Measurements from ENCODE around the gene IBA57.
A peak's percentile ranks its signal among the peaks of the same experiment; 100 is the strongest.

IBA57 gene

GRCh38 chr1:228142155-228142691 is 23.4 kb upstream of the IBA57 start:
- H3K9ac ChIP-seq (ENCODE audit: low read length): peak overlapping the region; percentile 98
- H3K23ac ChIP-seq (ENCODE audit: low read length in 2 of 2): no peak overlapping the region
- H3K79me1 ChIP-seq (replicated peaks; ENCODE audit: low read length, poor library complexity, severe bottlenecking): peaks cover 15% of the 10 kb centered on the region
- H3K27ac ChIP-seq (ENCODE audit: low read length, poor library complexity, severe bottlenecking): no peak overlapping the region
- DNase-seq: no peak
- H3K4ac ChIP-seq (ENCODE audit: low read depth in 1 of 2, low read length in 2 of 2): no peak overlapping the region
- WGBS: 98% methylated on average over 15 of the region's 16 CpGs
- no peak overlapping the region for H2BK5ac ChIP-seq (ENCODE audit: low read depth, low read length, poor library complexity, severe bottlenecking)
- no peak overlapping the region for H2BK120ac ChIP-seq (ENCODE audit: low read depth, low read length)
- no peaks in the 10 kb centered on the region for H3K27me3 ChIP-seq (ENCODE audit: control insufficient read depth in 1 of 2, insufficient read depth in 1 of 2, low read length in 2 of 2)
- H3K18ac ChIP-seq (ENCODE audit: low read depth in 1 of 2, low read length in 2 of 2): no peak overlapping the region
- H2BK12ac ChIP-seq (ENCODE audit: low read length in 2 of 2): no peak overlapping the region
- H3K14ac ChIP-seq (ENCODE audit: low read length in 2 of 2): no peak overlapping the region
- no peak overlapping the region for H3K4me2 ChIP-seq (ENCODE audit: low read length, poor library complexity, severe bottlenecking)
- H2AK5ac ChIP-seq (ENCODE audit: low read length, severe bottlenecking): no peak overlapping the region
- peak overlapping the region in 1 of 2 experiments; percentile 99 for H3K4me3 ChIP-seq (ENCODE audit: insufficient read depth in 1 of 2, low read depth in 1 of 2, low read length in 2 of 2)
- H2AFZ ChIP-seq (ENCODE audit: low read depth, low read length): no peak overlapping the region
- peak overlapping the region; percentile 47 for H4K91ac ChIP-seq (ENCODE audit: low read length)
- H3K36me3 ChIP-seq (ENCODE audit: control insufficient read depth in 1 of 2, insufficient read depth in 2 of 2, low read depth in 1 of 2, low read length in 2 of 2): peaks cover 19 to 54% of the 10 kb centered on the region in 2 experiments
- H2BK15ac ChIP-seq (ENCODE audit: low read depth, poor library complexity, severe bottlenecking): no peak overlapping the region
- peak overlapping the region; percentile 33 for H4K8ac ChIP-seq (ENCODE audit: low read length)
- H3K9me3 ChIP-seq (ENCODE audit: control insufficient read depth, low read length): no peaks in the 10 kb centered on the region
- peaks cover 38% of the 10 kb centered on the region for H3K4me1 ChIP-seq (ENCODE audit: control insufficient read depth, insufficient read depth, low read depth, low read length)

GRCh38 chr1:228142701-228143136 is 22.9 kb upstream of the IBA57 start:
- peak overlapping the region; percentile 98 for H3K9ac ChIP-seq (ENCODE audit: low read length)
- no peak overlapping the region for H2BK15ac ChIP-seq (ENCODE audit: low read depth, poor library complexity, severe bottlenecking)
- no peak overlapping the region for H3K4me2 ChIP-seq (ENCODE audit: low read length, poor library complexity, severe bottlenecking)
- peaks cover 24 to 59% of the 10 kb centered on the region in 2 experiments for H3K36me3 ChIP-seq (ENCODE audit: control insufficient read depth in 1 of 2, insufficient read depth in 2 of 2, low read depth in 1 of 2, low read length in 2 of 2)
- H2BK5ac ChIP-seq (ENCODE audit: low read depth, low read length, poor library complexity, severe bottlenecking): no peak overlapping the region
- H3K18ac ChIP-seq (ENCODE audit: low read depth in 1 of 2, low read length in 2 of 2): no peak overlapping the region
- H2BK12ac ChIP-seq (ENCODE audit: low read length in 2 of 2): no peak overlapping the region
- no peak overlapping the region for H3K23ac ChIP-seq (ENCODE audit: low read length in 2 of 2)
- H4K8ac ChIP-seq (ENCODE audit: low read length): no peak overlapping the region
- peaks cover 39% of the 10 kb centered on the region for H3K4me1 ChIP-seq (ENCODE audit: control insufficient read depth, insufficient read depth, low read depth, low read length)
- 96% methylated on average over 11 of the region's 11 CpGs for WGBS
- H3K27me3 ChIP-seq (ENCODE audit: control insufficient read depth in 1 of 2, insufficient read depth in 1 of 2, low read length in 2 of 2): no peaks in the 10 kb centered on the region
- H3K4me3 ChIP-seq (ENCODE audit: insufficient read depth in 1 of 2, low read depth in 1 of 2, low read length in 2 of 2): peak overlapping the region in 1 of 2 experiments; percentile 99
- H3K14ac ChIP-seq (ENCODE audit: low read length in 2 of 2): no peak overlapping the region
- peaks cover 20% of the 10 kb centered on the region for H3K79me1 ChIP-seq (replicated peaks; ENCODE audit: low read length, poor library complexity, severe bottlenecking)
- no peak overlapping the region for H2AFZ ChIP-seq (ENCODE audit: low read depth, low read length)
- no peaks in the 10 kb centered on the region for H3K9me3 ChIP-seq (ENCODE audit: control insufficient read depth, low read length)
- H2AK5ac ChIP-seq (ENCODE audit: low read length, severe bottlenecking): no peak overlapping the region
- no peak for DNase-seq
- H2BK120ac ChIP-seq (ENCODE audit: low read depth, low read length): no peak overlapping the region
- H3K27ac ChIP-seq (ENCODE audit: low read length, poor library complexity, severe bottlenecking): no peak overlapping the region
- no peak overlapping the region for H3K4ac ChIP-seq (ENCODE audit: low read depth in 1 of 2, low read length in 2 of 2)
- no peak overlapping the region for H4K91ac ChIP-seq (ENCODE audit: low read length)

- H3K4me2 ChIP-seq (ENCODE audit: low read length, poor library complexity, severe bottlenecking): no peak overlapping the region
- no peaks in the 10 kb centered on the region for H3K27me3 ChIP-seq (ENCODE audit: control insufficient read depth in 1 of 2, insufficient read depth in 1 of 2, low read length in 2 of 2)
- no peak overlapping the region for H2AK5ac ChIP-seq (ENCODE audit: low read length, severe bottlenecking)
- H3K18ac ChIP-seq (ENCODE audit: low read depth in 1 of 2, low read length in 2 of 2): no peak overlapping the region
- no peak overlapping the region for H3K27ac ChIP-seq (ENCODE audit: low read length, poor library complexity, severe bottlenecking)
- H2BK12ac ChIP-seq (ENCODE audit: low read length in 2 of 2): no peak overlapping the region
- H3K4me1 ChIP-seq (ENCODE audit: control insufficient read depth, insufficient read depth, low read depth, low read length): peaks cover 39% of the 10 kb centered on the region
- no peak overlapping the region for H2BK120ac ChIP-seq (ENCODE audit: low read depth, low read length)
- H4K8ac ChIP-seq (ENCODE audit: low read length): no peak overlapping the region
- no peak for DNase-seq
- no peak overlapping the region for H2AFZ ChIP-seq (ENCODE audit: low read depth, low read length)
- H3K14ac ChIP-seq (ENCODE audit: low read length in 2 of 2): no peak overlapping the region
- no peaks in the 10 kb centered on the region for H3K9me3 ChIP-seq (ENCODE audit: control insufficient read depth, low read length)
- peak overlapping the region; percentile 98 for H3K9ac ChIP-seq (ENCODE audit: low read length)
- H3K4ac ChIP-seq (ENCODE audit: low read depth in 1 of 2, low read length in 2 of 2): no peak overlapping the region
- peaks cover 33 to 68% of the 10 kb centered on the region in 2 experiments for H3K36me3 ChIP-seq (ENCODE audit: control insufficient read depth in 1 of 2, insufficient read depth in 2 of 2, low read depth in 1 of 2, low read length in 2 of 2)
- H2BK15ac ChIP-seq (ENCODE audit: low read depth, poor library complexity, severe bottlenecking): no peak overlapping the region
- no peak overlapping the region for H3K4me3 ChIP-seq (ENCODE audit: insufficient read depth in 1 of 2, low read depth in 1 of 2, low read length in 2 of 2)
- WGBS: 95% methylated on average over 12 of the region's 12 CpGs
- H4K91ac ChIP-seq (ENCODE audit: low read length): peak overlapping the region; percentile 34
- H3K23ac ChIP-seq (ENCODE audit: low read length in 2 of 2): no peak overlapping the region
- peaks cover 28% of the 10 kb centered on the region for H3K79me1 ChIP-seq (replicated peaks; ENCODE audit: low read length, poor library complexity, severe bottlenecking)
- H2BK5ac ChIP-seq (ENCODE audit: low read depth, low read length, poor library complexity, severe bottlenecking): no peak overlapping the region
Observed at GRCh38 chr1:228143480-228144192, 22.0 kb upstream of the IBA57 start.

GRCh38 chr1:228144193-228144992 is 21.2 kb upstream of the IBA57 start:
- Histone ChIP-seq H3K14ac (ENCODE audit: low read length in 2 of 2) (no peak overlapping the region), H3K36me3 (ENCODE audit: control insufficient read depth in 1 of 2, insufficient read depth in 2 of 2, low read depth in 1 of 2, low read length in 2 of 2) (peaks cover 36 to 76% of the 10 kb centered on the region in 2 experiments), H3K9me3 (ENCODE audit: control insufficient read depth, low read length) (no peaks in the 10 kb centered on the region), H3K4me3 (ENCODE audit: insufficient read depth in 1 of 2, low read depth in 1 of 2, low read length in 2 of 2) (no peak overlapping the region), H3K27ac (ENCODE audit: low read length, poor library complexity, severe bottlenecking) (no peak overlapping the region), H2BK120ac (ENCODE audit: low read depth, low read length) (no peak overlapping the region), H2AFZ (ENCODE audit: low read depth, low read length) (no peak overlapping the region), H3K18ac (ENCODE audit: low read depth in 1 of 2, low read length in 2 of 2) (no peak overlapping the region), H3K9ac (ENCODE audit: low read length) (peak overlapping the region; percentile 26), H3K4me2 (ENCODE audit: low read length, poor library complexity, severe bottlenecking) (no peak overlapping the region), H2BK15ac (ENCODE audit: low read depth, poor library complexity, severe bottlenecking) (no peak overlapping the region), H3K79me1 (replicated peaks; ENCODE audit: low read length, poor library complexity, severe bottlenecking) (peaks cover 35% of the 10 kb centered on the region), H3K4me1 (ENCODE audit: control insufficient read depth, insufficient read depth, low read depth, low read length) (peaks cover 44% of the 10 kb centered on the region), H2AK5ac (ENCODE audit: low read length, severe bottlenecking) (no peak overlapping the region), H3K4ac (ENCODE audit: low read depth in 1 of 2, low read length in 2 of 2) (no peak overlapping the region), H4K91ac (ENCODE audit: low read length) (peak overlapping the region; percentile 34), H3K27me3 (ENCODE audit: control insufficient read depth in 1 of 2, insufficient read depth in 1 of 2, low read length in 2 of 2) (no peaks in the 10 kb centered on the region), H4K8ac (ENCODE audit: low read length) (no peak overlapping the region), H3K23ac (ENCODE audit: low read length in 2 of 2) (no peak overlapping the region), H2BK5ac (ENCODE audit: low read depth, low read length, poor library complexity, severe bottlenecking) (no peak overlapping the region), H2BK12ac (ENCODE audit: low read length in 2 of 2) (no peak overlapping the region)
- 97% methylated on average over 13 of the region's 16 CpGs for WGBS
- DNase-seq: no peak

All from mesenchymal stem cell (in vitro differentiated cells and primary cell).